Progenitor cell of endocrine pancreas (in vitro differentiated cells): ENCODE data around the gene FOSL1. TPM values are rescaled to one million over a fixed set of nuclear protein-coding genes. Genes with fewer than 3 reads are reported as not detected.

ENCODE experiments used
- DNase-seq: peaks from one replicate; pipeline ENCODE4 v3.0.0; 2021; ENCODE audit warnings: low spot score; ENCODE audit not compliant: unreplicated experiment
- H3K27ac Mint-ChIP-seq: 2 replicates; pipeline ENCODE4 v1.8.0; 2021; ENCODE audit warnings: mild to moderate bottlenecking, moderate library complexity, mixed read lengths
- H3K27me3 Mint-ChIP-seq: 2 replicates; pipeline ENCODE4 v1.8.0; 2021; ENCODE audit warnings: mixed read lengths
- H3K36me3 Mint-ChIP-seq: 2 replicates; pipeline ENCODE4 v1.8.0; 2022; ENCODE audit warnings: mixed read lengths; ENCODE audit not compliant: insufficient read depth
- H3K4me1 Mint-ChIP-seq: 2 replicates; pipeline ENCODE4 v1.8.0; 2021; ENCODE audit warnings: low read depth, mixed read lengths
- H3K4me3 Mint-ChIP-seq: 2 replicates; pipeline ENCODE4 v1.8.0; 2021; ENCODE audit warnings: low read depth, mild to moderate bottlenecking, moderate library complexity, mixed read lengths
- H3K9me3 Mint-ChIP-seq: 2 replicates; pipeline ENCODE4 v1.8.0; 2021; ENCODE audit warnings: low read depth, mixed read lengths
- CTCF ChIP-seq: fragments of 200-600 bp; sonication (generic); IDR thresholded peaks from one replicate; pipeline ENCODE4 v1.5.0; 2021; ENCODE audit warnings: antibody characterized with exemption, mild to moderate bottlenecking; ENCODE audit not compliant: unreplicated experiment
- total RNA-seq: library from RNA; stranded (reverse); gene quantifications from 2 replicates; pipeline ENCODE4 v1.2.1, GENCODE V29; 2021

FOSL1 gene
- total RNA-seq, 1 donor from 2014 or later = 1.7 TPM

- Mint-ChIP-seq H3K4me3 (peak overlapping the region; percentile 89), H3K4me1 (peaks cover 21% of the 10 kb centered on the region), H3K27me3 (no peaks in the 10 kb centered on the region), H3K9me3 (no peaks in the 10 kb centered on the region), H3K36me3 (peaks cover 31% of the 10 kb centered on the region), H3K27ac (peak overlapping the region; percentile 78)
- no peak for DNase-seq
- no peak for TF ChIP-seq CTCF
These were observed 45.0 kb downstream of the FOSL1 start for GRCh38 chr11:65854852-65855837.

- Mint-ChIP-seq H3K9me3 (no peaks in the 10 kb centered on the region), H3K27me3 (no peaks in the 10 kb centered on the region), H3K27ac (no peak overlapping the region), H3K4me1 (peaks cover 17% of the 10 kb centered on the region), H3K36me3 (peaks cover 31% of the 10 kb centered on the region), H3K4me3 (peak overlapping the region; percentile 45)
- DNase-seq = no peak
- no peak for TF ChIP-seq CTCF
These were observed 46.0 kb downstream of the FOSL1 start for GRCh38 chr11:65854161-65854592.

- Mint-ChIP-seq H3K4me3 (no peak overlapping the region), H3K4me1 (peaks cover 14% of the 10 kb centered on the region), H3K36me3 (peaks cover 31% of the 10 kb centered on the region), H3K27ac (peak overlapping the region; percentile 89), H3K27me3 (no peaks in the 10 kb centered on the region), H3K9me3 (no peaks in the 10 kb centered on the region)
- DNase-seq = no peak
- TF ChIP-seq CTCF = no peak
These were observed 46.8 kb downstream of the FOSL1 start for GRCh38 chr11:65853246-65853979.

- Mint-ChIP-seq H3K4me1 (peaks cover 12% of the 10 kb centered on the region), H3K27ac (no peak overlapping the region), H3K36me3 (peaks cover 31% of the 10 kb centered on the region), H3K27me3 (no peaks in the 10 kb centered on the region), H3K9me3 (no peaks in the 10 kb centered on the region), H3K4me3 (no peak overlapping the region)
- DNase-seq = no peak
- no peak for TF ChIP-seq CTCF
These were observed 47.5 kb downstream of the FOSL1 start for GRCh38 chr11:65852508-65853245.
